ENCODE data around the gene ARHGEF7.
A peak's percentile ranks its signal among the peaks of the same experiment; 100 is the strongest.

The ARHGEF7 gene

DNA sequence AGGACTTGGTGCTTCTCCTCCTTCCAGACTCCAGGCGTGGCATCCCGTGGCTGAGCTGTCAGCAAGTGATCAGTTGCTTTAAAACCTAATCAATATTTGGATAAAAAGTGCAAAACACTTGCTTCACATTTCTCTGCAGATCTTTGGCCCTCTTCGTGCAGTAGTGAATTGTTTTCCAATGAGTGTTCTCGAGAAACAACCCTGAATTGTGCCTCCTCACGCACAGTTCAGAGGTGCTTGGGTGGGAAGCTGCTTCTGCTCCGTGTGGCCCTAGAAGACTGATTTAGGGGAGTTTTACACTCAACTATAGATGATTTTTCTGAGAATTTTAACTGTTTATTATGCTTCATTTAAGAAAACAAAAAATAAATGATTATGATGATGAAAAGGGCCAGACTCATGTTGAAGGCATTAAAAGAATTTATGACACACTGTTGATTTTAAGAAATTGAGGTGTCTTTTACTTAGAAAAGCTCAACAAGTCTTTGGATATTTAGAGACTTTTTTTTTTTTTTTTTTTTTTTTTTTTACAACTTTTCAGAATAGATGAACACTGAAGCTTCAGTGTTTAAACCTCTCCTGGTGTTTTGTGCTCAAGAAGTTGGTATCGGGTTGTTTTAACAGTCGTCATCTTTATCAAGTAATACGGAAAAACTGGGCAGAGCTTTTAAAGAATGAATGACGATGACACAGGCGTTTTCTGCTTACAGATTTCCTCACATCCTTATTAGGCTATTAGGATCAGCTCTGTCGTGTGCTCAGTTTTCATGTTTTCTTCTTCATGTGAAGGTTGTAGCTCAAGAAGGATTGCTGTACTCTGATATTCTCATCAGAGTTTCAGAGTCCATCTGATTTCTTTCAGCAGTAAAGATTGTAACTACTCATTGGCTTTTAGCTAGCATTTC is 165.8 kb downstream of the ARHGEF7 start:
- DNase-seq: peak in 1 of 3 donors; percentile 7

DNA sequence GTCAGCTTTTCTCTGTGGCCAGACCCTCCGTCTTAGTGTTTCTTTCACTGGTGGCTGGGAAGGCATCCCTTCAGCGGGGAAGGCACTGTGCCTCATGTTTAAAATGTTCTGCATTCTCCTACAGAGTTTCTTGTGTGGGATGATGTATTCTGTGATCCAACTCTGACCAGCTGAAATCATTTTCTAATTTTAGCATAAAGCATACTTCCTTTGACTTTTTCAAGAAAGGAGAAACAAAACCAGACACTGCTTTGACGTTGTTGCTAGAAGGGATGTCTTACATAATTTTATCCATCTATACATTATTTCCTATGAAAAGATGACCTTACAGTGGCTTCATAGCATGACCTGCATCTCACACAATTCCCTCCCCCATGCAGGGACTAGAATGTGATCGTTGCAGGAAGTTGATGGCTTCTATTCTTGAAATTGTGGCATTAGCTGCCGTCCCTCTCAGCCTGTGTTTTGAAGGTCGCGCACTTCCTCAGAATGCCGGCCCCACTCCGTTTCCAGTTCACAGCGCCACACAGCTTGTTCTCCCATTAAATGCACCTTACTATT is 166.7 kb downstream of the ARHGEF7 start:
- peak; percentile 73 to 94 (median 91) for DNase-seq

DNA sequence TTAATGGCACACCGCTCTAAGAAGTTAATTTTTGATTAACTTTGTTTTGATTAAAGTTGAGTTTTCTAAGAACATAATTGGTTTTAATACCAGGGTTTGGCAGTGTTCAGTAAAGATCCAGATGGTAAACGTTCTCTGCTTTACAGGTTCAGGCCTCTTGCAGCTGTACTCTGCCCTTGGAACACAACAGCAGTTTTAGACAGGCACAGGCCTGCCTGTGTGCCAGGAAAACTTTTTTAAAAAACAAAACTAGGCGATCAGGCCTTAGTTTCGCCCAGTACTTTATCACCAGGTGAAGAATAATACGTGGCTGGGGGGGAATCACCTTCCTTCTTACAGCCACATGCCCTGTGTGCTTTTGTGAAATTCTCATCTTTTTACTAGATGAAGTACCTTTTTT is 167.3 kb downstream of the ARHGEF7 start:
- DNase-seq: no peak

DNA sequence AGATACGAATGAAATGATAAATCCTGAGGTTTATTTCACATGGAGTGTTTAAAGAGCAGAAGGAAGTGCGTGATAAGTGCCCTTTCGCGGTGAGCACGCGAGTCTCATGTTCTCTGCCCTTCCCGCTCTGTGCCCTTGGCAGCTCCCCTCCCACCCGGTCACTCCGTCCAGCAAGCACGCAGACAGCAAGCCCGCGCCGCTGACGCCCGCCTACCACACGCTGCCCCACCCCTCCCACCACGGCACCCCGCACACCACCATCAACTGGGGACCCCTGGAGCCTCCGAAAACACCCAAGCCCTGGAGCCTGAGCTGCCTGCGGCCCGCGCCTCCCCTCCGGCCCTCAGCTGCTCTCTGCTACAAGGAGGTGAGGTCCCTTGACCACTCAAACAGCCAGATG is 167.9 kb downstream of the ARHGEF7 start:
- no peak for DNase-seq

DNA sequence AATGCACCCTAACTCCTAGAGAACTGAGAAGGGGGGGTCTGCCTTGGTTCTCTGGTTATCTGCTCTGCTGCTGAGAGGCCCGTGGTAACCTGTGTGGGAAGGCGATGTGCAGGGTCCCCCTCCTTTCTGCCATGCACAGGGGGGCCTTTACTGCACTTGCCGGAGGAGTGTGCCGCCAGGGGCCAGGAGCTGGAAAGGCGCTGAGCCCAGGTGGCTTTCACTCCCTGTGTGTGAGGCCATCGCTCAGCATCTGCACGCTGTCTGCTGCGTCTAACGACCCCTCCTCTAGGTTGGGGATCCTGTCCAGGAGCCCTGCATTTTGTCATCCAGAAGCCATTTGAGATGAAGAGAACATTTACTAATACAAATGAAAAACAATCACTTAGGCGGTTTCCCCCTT is 168.3 kb downstream of the ARHGEF7 start:
- DNase-seq: no peak

DNA sequence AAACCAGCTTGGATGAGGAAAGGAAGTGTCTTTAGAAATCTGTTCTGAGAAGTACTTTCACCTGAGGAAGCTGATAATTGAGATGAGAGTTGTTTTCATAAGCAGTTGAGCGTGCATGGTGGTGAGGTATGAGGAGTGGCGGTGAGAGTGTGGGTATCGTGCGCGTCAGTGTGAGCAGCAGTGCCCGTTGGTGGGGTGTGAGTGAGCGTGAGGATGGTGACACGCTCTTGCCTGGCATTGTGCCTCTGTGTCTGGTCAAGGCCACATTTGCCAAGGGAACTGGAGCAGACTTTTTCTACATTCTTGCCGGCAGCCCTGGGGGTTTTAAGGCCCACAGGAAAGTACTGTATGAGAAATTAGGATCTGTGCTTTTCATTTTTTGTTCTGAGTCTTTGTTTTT is 168.9 kb downstream of the ARHGEF7 start:
- no peak for DNase-seq

DNA sequence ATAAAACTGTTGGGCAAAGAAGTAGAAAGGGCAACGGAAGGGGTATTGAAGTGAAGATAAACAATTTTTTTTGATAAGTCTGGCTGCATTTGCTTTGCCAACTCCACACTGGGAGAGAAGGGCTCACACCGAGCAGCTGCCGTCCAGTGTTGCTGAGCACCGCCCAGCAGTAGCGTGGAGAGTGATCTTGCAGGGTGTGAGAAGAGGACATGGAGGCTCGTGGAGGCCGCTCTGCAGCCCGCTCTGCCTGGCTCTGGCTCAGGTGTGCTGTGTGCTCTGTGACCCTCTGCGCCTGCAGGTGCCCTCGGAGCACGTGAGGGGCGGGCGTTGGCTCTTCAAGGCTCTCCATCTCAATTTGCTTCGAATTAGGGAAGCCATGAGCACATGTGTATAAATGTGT is 169.5 kb downstream of the ARHGEF7 start:
- DNase-seq: no peak

DNA sequence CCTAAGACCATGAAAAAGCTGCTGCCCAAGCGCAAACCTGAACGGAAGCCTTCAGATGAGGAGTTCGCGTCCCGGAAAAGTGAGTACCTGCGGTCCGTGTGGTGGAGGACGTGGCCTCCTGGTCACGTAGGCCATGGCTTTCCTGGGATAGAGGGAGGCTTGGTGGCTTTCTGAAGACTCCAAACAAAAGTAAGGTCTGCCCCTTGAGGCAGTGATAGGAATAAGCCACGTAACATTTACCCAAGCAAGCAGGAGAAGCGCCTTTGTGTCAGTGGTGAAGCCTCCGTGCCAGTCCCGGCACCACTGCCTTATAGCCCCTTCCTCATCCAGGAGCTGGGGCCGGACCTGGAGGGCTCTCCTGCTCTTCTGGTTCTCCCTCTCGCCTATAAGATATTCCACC is 171.1 kb downstream of the ARHGEF7 start:
- DNase-seq: no peak

DNA sequence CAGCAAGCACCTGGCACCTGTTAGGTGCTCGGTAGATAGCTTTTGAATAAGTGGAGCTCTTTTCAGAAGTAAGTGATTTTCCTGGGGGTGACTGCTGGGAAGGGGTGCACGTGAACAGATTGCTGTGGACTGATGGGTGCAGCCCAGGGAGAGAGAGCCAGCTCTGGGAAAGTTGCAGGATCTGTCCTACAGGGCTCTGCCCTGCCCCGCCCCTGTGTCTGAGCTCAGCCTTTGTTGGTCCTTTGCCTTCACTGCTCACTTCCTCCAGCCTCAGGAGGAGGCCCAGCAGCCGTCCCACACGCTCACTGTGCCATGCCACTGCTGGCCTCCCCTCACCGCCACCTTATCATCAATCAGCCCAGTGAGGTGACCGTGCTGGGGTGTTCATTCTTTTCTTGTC is 171.6 kb downstream of the ARHGEF7 start:
- no peak for DNase-seq

DNA sequence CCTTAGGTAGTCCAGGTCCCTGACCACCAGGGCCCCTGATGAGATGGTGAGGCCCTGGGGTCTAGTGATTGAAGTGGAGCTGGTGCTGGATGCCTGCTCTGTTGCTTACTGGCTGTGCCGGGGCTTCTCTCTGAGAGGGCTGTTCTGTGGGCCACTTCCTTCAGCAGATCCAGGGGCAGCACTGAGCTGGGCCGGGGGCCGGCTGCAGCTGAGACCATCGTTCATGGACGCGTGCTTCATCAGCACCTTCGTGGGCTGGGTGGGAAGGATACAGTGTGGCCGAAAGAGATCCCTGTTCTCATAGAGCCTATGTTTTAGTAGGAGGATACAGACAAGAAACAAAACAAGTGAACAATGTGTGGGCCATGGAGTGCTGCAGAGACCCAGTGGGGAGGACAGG is 172.1 kb downstream of the ARHGEF7 start:
- DNase-seq: no peak

DNA sequence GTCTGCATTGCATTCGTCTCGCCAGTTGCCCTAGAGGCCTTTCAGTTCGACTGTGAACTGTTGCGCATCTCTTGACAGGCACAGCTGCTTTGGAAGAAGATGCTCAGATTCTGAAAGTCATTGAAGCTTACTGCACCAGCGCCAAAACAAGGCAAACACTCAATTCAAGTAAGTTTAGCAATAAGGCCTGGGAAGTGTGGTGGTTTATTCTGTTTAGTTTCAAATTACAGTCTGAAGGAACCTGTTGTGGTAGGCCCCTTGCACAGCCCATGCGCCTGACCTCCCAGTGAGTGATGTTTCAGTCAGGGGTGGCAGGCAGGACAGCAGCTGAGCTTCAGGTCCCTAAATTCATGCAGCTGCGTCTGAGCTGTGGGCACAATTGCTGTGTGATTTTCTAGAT is 173.2 kb downstream of the ARHGEF7 start:
- no peak for DNase-seq

DNA sequence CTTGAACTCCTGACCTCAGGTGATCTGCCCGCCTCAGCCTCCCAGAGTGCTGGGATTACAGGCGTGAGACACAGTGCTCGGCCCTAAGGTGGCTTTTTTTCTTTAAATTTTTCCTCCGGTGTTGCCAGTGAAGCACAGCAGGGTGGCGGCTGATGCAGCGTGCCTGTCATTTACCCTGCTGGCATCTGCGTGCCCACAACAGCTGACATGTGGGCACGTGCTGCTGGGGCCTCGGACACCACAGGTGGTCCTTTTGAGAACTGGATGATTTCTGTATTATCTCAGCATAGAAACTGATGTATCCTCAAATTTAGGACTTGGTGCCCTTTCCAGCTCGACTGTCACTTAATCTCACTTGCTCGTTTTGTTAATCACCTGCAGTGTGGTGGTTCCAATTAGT is 174.1 kb downstream of the ARHGEF7 start:
- DNase-seq: no peak

DNA sequence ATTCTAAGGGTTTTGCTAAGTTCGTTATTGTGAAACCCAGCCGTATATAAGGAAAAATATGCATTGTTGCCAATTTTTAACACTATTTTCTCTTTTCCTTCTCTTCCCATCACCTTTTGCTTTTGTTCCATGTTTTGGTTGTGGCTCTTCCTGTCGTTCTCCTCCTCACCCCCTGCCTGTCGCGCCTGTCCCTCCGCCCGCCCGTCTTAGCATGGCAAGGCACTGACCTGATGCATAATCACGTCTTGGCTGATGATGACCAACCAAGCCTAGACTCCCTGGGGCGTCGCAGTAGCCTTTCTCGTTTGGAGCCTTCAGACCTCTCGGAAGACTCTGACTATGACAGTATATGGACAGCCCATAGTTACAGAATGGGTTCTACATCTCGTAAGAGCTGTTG is 176.8 kb downstream of the ARHGEF7 start:
- DNase-seq: no peak

DNA sequence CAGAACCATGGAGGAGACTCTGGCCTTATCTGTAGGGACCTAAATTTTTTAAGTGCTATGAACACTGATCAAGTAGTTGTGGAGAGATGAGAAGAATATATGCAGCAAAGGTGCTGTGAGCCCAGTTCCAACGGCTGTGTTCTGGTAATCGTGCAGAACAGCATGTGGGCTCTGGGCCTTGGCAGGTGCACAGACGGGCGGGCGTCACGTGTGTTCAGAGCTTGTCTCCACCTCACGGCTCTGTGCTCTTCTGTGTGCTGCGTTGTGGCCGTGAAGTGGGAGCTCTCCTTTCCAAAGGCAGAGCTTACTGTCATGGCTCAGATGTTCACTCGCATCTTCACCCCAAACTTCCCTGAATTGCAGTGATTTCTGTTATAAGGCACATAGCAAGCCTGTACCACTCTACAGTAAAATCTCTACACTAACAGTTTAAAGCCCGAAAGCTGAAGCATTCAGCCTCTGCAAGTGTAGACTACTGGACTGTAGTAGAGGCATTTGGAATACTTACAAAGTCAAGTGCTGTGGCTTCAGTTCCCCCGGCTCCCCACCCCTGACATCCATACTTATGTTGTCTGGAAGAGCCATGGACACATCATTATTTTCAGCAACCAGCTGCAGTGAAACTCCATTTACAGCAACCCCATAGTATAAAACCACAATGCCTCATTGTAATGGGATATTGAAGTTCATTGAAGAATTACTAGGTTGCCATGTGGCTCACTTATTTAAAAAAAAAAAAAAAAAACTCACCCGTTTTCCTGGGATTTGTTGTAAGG is 177.8 kb downstream of the ARHGEF7 start:
- no peak for DNase-seq

DNA sequence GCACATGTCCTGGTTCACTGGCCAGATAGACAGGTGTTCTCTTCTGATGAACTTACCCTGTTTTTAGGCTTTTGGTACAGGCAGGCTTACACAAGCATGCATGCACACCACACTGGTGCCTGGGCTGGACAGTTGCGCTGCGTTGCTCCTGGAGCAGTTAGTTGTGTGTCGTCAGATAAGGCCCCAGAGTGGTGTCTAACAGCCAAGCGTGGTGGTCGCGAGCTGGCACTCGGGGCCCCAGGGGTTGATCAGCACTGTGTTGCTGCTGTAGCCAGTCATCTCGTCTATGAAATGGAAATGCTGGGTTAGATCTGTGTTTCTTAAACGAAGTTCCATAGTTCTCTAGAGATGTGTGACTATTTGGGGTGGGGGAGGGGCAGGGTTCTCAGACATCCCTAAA is 180.8 kb downstream of the ARHGEF7 start:
- DNase-seq: no peak

DNA sequence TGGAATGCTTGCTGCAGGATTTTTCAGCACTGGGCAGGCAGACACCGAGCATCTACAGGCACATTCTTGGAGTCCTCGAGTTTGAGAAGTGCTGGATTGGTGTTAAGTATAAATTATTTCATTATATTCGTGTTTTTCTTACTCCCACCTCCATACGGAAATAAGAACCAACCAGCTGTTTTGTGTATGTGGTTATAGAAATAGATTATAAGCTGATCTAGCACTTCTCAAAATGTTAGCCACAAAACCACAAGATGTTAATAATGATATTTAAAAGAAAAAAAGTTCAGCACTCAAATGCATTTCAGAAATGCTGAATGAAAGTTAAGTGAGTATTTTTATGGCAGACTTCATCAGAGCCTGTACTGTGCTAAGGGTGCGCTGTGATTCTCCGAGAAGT is 181.3 kb downstream of the ARHGEF7 start:
- DNase-seq: no peak

DNA sequence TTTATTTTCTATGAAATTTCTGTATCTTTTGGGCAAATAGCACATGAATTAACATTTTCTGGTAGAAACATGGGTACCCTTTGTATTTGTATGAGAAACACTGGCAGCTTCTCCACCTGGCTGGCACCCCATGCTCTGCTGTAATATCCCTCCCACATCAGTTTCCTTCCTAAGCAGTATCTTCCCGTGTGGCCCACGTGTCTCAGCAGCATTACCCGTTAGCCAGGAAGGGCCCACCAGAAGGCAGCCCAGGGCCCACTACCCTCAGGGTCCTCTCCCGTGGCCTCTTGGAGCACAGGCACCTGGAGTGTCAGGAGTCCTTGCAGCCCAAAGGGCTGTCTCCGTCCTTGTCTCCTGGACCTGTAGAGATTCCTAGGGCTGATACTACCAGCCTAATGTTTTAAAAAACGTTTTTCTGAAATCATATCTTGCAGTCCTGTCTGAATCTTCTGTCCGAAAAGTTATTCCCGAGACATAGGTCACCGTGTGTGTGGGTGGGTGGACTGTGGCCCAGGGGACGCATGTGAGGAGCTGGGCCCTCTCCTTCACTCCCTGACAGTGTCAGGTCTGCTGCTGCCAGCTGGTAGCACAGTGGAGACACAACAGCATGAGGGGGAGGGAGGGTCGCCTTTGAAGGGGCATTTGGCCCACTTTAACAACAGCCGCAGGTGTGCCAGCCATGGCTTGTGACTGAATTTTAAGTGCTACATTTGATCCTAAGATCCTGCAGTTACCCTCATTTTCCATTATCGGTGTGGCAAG is 183.3 kb downstream of the ARHGEF7 start:
- DNase-seq: no peak

DNA sequence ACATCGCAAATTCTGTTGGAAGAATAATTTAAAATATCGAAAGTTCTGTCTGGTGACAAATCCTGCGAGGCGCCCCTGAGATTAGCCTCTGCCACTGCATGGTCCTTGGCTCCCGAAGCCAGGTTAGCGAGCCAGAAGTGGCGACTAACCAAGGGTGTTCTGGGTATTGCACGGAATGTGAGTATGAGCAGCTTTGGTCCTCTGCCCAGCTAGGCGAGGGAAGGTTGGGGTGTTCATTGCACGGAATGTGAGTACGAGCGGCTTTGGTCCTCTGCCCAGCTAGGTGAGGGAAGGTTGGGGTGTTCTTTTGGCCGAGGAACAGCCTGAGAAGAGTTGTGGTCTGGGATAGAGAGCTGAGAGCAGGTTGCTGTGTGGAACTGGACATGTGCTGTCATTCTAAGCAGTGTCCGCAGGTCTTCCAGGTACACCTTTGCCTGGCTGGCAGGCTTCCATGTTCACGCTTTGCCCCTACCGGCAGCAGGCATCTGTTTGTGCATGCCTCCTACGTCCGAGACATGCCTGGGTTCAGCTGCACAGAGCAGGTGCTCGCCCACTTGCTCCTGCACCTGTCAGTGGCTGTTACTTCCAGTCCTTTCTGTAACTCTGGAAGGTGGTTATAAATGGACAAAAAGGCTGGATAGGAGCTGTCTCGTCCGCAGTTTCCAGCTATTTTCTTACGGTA is 187.1 kb downstream of the ARHGEF7 start:
- DNase-seq: no peak

DNA sequence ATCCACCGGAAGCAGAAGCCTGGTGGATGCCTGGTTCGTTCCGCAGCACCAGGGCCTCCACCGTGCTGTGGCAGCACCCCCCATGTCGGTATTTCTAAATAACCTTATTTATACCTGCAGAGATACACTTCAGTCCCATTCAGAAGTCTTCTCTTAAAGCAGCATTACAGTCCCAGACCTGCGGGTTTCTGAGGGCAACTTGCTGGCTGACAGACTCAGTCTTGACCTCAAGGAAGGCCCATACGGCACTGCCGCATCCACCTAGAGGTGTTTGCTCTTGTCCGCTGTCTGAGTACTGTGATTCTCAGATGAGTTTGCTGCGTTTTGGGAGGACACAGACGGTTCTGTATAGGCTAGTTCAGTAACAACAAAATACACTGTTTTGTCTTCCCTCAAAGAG is 188.4 kb downstream of the ARHGEF7 start:
- DNase-seq: no peak

DNA sequence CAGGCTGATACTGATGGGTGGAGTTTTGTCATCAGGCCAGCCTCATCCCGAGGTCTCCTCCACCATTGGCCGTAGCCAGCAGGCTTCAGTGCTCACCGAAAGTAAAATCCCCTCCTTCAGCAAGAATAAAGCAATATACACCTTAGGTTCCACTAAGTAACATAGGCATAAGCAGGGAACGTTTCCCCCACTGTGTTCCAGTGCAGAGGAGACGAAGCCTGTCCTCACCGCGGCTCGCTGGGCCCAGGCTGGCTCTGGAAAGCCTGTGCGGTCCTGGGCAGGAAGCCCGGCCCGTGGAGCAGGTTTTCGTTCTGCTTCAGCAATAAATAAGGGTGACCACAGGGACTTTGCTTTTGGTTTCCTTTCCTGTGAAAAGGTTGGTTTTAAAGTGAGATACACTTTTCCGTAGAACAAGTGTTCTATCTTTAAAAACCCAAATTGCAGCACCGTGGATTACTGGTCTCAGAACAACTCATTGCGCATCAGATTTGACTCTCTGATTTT is 189.0 kb downstream of the ARHGEF7 start:
- DNase-seq: no peak

DNA sequence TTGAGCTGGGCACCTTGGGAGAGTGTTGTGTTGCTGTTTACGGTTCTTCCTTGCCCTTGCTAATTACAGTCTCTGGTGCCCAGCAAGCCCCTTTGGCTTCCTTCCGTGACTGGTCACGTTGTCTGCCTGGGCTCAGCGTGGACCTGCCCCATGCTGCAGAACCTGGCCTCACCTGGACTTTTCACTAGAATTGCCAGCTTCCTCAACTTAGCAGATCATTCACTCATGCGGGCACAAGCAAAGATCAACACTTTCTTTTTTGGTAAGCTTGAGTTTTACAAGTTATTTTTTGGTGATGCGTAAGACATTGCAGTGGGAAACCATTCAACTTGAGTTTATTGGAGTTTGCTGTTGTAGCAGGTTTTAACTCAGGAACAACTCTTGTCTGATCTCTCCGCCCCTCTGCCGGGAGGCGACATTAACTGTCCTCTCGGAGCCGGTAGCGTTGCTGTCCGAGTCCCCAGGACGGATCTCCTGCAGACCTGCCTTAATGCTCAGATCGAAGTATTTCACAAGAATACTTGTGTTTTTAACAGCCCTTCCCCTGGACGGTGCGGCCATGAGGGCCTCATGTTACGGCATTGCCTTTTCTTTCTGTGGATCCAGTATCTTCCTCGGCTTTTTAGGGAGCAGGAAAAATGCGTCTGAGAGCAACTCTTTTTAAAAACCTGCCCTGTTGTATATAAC is 189.6 kb downstream of the ARHGEF7 start:
- DNase-seq: no peak

Data from suppressor macrophage treated with lipopolysaccharide for 1 hour (primary cell).